Hematopoietic multipotent progenitor cell treated with erythropoietin and hydrocortisone succinate and interleukin-3 and kit ligand, for 15 days (in vitro differentiated cells): ENCODE results near the gene MAGI2.

ENCODE experiments used
- DNase-seq: peaks from one replicate; pipeline ENCODE4 v3.0.0-alpha.2; 2015; ENCODE audit warnings: low spot score

The MAGI2 gene

DNA sequence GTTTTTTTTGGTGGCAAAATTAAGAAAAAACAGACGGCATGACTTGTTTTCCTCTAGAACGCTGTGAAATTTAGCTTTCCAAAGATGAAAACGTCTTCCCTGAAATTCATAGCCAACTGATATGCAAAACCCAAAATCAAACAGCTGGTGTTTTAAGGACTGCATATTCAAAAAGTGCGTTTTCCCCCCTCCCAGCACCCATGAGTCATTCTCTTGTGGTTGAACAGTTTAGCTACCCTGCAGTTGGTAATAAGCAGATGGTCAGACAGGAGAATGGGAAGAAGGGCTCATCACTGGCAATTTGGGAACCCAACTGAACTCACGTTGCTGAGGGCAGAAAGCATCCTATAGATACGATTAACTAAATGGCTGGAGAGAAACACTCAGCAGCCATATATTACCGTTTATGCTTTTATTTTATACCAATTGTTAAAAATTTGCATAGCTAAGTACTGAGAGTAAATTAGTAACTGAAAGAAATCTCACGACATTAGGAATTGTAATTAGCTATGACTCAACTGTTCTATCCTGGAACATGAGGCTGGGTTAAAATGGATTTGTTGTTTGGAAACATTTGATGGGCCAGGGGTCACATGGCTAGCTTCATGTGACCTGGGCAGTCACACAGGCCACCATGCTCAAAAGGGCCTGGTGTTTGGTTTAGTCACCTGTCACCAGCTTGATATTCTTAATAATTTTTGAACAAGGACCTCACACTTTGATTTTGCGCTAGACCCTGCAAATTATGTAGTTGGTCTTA lies 1311.8 kb downstream of the MAGI2 start:
- no peak for DNase-seq

- no peak for DNase-seq
These were observed 1313.4 kb downstream of the MAGI2 start for GRCh38 chr7:78140109-78140508.

- DNase-seq: no peak
These were observed 1314.1 kb downstream of the MAGI2 start for GRCh38 chr7:78139335-78139734.

GRCh38 chr7:78134774-78135173 lies 1318.7 kb downstream of the MAGI2 start:
- no peak for DNase-seq

- DNase-seq: no peak
These were observed 1319.2 kb downstream of the MAGI2 start for GRCh38 chr7:78134256-78134655.

- DNase-seq: no peak
These were observed 1322.8 kb downstream of the MAGI2 start for GRCh38 chr7:78130446-78131215.

DNA sequence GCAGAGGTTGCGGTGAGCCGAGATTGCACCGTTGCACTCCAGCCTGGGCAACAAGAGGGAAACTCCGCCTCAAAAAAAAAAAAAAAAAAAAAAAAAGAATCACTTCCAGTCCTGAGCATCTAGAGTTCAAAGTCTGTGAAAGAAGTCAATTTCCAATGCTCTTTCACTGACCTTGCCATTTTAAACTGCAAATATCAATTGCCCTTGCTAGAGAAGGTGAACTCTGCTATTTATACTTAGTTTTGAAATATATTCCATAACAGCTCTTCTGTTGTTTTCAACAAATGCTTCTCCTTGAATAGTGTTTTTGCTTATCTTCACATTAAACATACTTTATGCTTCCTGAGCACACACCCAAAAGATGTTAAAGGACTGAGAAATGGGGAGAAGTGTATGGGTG lies 1323.6 kb downstream of the MAGI2 start:
- no peak for DNase-seq

- no peak for DNase-seq
These were observed 1326.5 kb downstream of the MAGI2 start for GRCh38 chr7:78127009-78127408.

DNA sequence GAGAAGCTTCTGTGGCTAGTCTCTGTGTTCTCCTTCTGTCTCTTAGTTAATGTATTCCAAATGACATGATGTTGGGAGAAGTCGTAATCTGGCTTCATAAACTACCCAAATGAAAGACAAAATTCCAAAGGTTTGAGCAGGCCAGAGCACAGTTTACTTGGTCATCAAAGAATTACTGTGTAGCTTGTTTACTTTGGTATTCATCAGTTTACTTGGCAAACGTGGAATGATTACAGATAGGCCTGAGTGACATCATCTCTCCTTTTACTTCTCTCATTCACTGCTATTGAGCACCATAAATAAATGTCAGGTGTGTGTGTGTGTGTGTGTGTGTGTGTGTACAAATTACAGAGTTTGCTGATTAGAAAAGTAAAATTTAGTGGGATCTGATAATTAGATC lies 1327.6 kb downstream of the MAGI2 start:
- no peak for DNase-seq

- no peak for DNase-seq
These were observed 1329.3 kb downstream of the MAGI2 start for GRCh38 chr7:78124216-78124615.

DNA sequence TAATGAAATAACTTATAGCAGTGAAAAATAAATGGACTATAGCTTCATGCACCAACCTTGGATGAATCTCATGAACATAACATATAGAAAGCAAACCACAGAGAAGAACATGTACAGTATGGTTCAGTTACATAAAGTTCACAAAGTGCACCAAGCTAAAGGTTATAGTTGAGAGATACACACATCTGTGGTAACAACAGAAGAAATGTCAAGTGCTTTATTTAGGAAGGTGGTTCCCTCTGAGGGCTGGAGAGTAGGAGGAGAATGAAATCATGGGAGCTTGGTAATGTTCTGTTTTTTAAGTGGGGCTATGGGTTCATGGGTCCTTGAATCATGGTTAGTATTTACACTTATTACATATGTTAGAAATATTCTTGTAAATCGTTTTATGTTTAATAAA lies 1331.6 kb downstream of the MAGI2 start:
- no peak for DNase-seq

DNA sequence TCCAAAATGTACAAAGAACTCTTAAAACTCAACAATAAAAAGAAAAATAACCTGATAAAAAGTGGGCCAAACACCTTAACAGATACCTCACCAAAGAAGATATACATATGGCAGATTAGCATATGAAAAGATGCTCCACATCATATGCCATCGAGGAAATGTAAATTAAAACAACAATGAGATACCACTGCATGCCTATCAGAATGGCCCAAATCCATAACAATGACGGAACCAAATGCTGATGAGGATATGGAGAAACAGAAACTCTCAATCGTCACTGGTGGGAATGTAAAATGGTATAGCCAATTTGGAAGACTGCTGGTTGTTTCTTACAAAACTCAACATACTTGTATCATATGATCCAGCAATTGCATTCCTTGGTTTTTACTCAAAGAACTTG lies 1335.0 kb downstream of the MAGI2 start:
- no peak for DNase-seq

DNA sequence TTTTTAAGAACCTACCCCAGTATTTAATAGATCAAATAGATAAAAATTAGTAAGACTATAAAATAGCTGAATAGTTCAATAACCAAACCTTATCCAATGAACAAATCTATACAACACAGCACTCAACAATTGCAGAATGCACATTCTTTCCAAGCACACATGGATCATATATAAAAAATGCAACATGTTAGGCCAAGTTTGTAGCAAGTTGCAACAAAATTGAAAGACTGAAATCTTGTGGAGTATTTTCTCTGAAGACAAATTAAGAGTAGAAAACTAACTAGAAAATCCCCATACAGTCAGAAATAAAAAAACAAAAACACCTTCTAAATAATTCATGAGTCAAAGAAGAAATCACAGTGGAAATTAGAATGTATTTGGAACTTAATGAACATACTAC lies 1337.6 kb downstream of the MAGI2 start:
- DNase-seq: no peak

DNA sequence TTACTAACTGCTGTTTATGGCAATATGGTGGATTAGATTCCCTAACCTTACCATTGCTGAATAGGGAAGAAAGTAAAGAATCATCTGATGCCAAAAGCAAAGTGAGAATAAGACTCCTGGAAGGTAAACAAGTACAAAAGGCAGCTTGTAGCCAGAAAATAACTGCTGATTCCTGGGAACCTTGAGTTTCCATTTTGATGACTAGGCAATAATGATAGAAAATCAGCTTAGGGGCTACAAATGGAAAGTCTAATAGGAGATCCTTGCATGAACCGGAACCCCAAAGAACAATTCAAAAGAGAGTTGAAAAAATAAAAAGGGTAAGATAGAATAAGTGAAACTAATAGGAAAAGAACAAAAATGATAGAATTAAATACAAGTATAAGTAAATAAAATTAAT lies 1338.5 kb downstream of the MAGI2 start:
- no peak for DNase-seq

DNA sequence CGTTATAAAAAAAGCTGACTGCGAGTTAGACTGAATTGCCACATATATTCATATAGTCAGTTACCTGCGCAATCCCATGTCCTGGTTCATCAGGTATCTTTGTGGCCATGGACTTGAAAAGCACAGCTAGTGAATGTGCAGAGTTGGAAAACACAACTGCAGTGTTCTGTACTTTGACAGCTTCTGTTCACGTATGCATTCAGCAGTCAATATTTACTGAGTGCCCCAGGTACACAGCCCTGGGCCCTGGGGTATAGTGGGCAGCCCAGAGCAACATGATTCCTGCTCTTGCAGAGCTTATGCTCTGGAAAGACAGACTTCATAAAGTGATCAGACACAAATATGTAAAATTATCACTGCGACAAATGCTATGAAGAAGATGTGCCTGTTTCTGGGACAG lies 1341.0 kb downstream of the MAGI2 start:
- DNase-seq: no peak

DNA sequence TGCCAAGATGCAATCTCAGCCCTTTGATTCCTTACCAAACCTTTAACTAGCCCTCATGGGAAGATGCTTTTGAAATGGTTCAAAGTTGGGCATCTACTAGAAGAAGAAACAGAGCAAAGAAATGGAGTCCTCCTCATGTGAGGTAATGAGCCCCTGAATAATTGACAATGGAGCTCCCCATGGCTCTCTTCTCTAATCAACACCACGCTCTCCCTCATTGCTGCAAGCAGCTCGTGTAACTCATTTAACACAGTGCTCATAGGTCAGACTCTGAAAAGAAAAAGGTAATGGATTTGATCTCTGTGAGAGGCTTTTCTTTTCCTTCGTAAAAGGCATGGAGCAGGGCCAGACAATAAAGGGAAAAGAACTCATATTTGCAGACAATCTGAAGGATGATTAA lies 1342.1 kb downstream of the MAGI2 start:
- DNase-seq: no peak

DNA sequence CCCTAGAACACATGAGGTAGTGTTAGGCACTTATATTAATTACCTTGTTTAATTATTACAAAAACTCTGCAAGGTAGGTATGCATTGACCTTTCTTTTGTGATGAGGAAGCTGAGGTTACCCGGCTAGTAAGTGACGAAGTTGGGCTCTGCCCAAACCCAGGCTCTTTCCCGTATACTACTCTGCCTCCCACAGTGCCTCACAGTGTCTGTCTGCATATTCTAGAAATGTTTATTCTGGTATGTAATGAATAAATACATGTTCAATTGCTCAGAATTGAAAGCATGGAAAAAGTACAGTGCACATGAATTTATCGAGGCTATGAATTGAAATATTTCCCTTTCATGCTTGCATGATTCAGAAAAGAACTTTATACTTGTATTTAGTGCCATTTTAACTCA lies 1350.0 kb downstream of the MAGI2 start:
- no peak for DNase-seq

- no peak for DNase-seq
These were observed 1352.4 kb downstream of the MAGI2 start for GRCh38 chr7:78101076-78101475.

- no peak for DNase-seq
These were observed 1353.6 kb downstream of the MAGI2 start for GRCh38 chr7:78099715-78100394.

DNA sequence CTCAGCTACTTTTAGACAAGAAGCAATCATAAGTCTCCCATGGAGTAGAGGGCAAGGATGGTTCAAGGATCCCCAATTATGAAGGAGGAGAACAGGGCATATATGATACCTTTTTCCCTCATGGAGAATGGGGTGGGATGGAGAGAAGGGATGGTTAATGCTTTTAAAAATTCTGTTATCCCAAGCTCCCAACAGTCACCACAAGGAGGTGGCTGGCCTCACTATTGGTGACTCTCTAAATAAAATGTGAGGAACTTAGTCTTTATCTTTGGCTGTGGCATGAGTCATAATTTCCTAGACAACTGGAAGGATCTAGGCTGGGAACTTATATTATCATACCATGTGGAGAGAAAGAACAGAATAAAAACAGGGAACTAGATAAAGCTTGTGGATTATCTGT lies 1357.9 kb downstream of the MAGI2 start:
- DNase-seq: no peak

- no peak for DNase-seq
These were observed 1361.1 kb downstream of the MAGI2 start for GRCh38 chr7:78092331-78092730.

DNA sequence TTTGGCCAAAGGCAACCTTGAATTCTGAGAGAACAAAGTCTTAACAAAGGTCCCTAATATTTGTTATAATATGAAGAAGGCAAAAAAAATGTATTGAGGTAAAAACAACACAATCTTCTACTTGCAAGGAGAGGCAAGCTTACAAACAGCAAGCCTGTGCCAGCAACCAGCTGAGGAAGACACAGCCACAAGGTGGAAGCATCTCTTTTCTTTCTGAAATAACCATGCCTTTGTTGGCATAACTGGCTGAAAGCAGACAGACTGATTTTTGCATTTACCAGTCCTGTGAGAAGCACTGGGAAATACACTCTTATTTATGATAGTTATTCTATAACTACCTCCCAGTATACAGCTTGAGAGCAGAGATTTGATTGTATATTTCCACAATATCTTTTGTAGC lies 1362.9 kb downstream of the MAGI2 start:
- DNase-seq: no peak

- DNase-seq: no peak
These were observed 1369.9 kb downstream of the MAGI2 start for GRCh38 chr7:78083476-78084120.
